IMR-90 (cell line): ENCODE results near the gene C4B. TPM values are rescaled to one million over a fixed set of nuclear protein-coding genes. Genes with fewer than 3 reads are reported as not detected.

Source experiments
- ATAC-seq: fragments of 200-7000 bp; cut with Tn5 transposase; 2 replicates; pipeline ENCODE4 v1.9.1; 2020; ENCODE audit warnings: low read depth, mild to moderate bottlenecking, moderate library complexity
- BruUV-seq: library from RNA; stranded (reverse); fragments of 400-500 nt; replicated peaks from 2 replicates; lab custom pipeline; 2021; lab: Mats Ljungman, UMichigan
- CTCF ChIA-PET: fragments of 300-600 bp; formaldehyde crosslinking; extraction: SDS; loops from one replicate; lab custom pipeline; 2021; ENCODE audit warnings: antibody characterized with exemption; lab: Yijun Ruan, JAX
- POLR2A ChIA-PET: fragments of 300-600 bp; sonication (Branson Sonifier 250); formaldehyde crosslinking; loops from one replicate; lab custom pipeline; 2022; ENCODE audit warnings: antibody characterized with exemption; ENCODE audit not compliant: unreplicated experiment; lab: Charles Lee
- DNase-seq: peaks from one replicate; pipeline ENCODE4 v3.0.0; 2013
- H2AFZ ChIP-seq: replicated peaks from 2 replicates; pipeline ENCODE3; 2013; ENCODE audit warnings: low read length, mild to moderate bottlenecking; ENCODE audit not compliant: poor library complexity
- H2AK5ac ChIP-seq: 2 replicates; pipeline ENCODE4 v1.6.1; 2013; ENCODE audit warnings: low read depth, low read length, inconsistent platforms
- H2AK9ac ChIP-seq: replicated peaks from 2 replicates; pipeline ENCODE3; 2013; ENCODE audit warnings: mild to moderate bottlenecking, low read depth, low read length, moderate library complexity; ENCODE audit not compliant: poor library complexity
- H2BK120ac ChIP-seq: 2 replicates; pipeline ENCODE4 v1.6.1; 2013; ENCODE audit warnings: low read depth, low read length, inconsistent platforms
- H2BK15ac ChIP-seq: 3 replicates; pipeline ENCODE4 v1.6.1; 2013; ENCODE audit warnings: low read depth, low read length, inconsistent platforms
- H2BK20ac ChIP-seq: 2 replicates; pipeline ENCODE4 v1.6.1; 2013; ENCODE audit warnings: low read depth, mild to moderate bottlenecking, inconsistent platforms, low read length, moderate library complexity
- H2BK5ac ChIP-seq: 2 replicates; pipeline ENCODE4 v1.6.1; 2013; ENCODE audit warnings: mild to moderate bottlenecking, low read depth, low read length, inconsistent platforms; ENCODE audit not compliant: poor library complexity, severe bottlenecking
- H3K14ac ChIP-seq: replicated peaks from 2 replicates; pipeline ENCODE4 v1.6.1; 2013; ENCODE audit warnings: low read depth, low read length, inconsistent platforms
- H3K18ac ChIP-seq: 2 replicates; pipeline ENCODE4 v1.6.1; 2013; ENCODE audit warnings: low read depth, low read length, control low read depth
- H3K23ac ChIP-seq: 2 replicates; pipeline ENCODE4 v1.6.1; 2013; ENCODE audit warnings: low read depth, low read length, inconsistent platforms
- H3K27ac ChIP-seq: 2 replicates; pipeline ENCODE4 v1.5.1; 2013; ENCODE audit warnings: mild to moderate bottlenecking, control low read depth, low read length; ENCODE audit not compliant: insufficient read depth
- H3K27me3 ChIP-seq: 2 replicates; pipeline ENCODE4 v1.6.1; 2013; ENCODE audit warnings: low read length; ENCODE audit not compliant: control insufficient read depth, insufficient read depth
- H3K36me3 ChIP-seq: 2 replicates; pipeline ENCODE4 v1.6.1; 2013; ENCODE audit warnings: low read length, mixed read lengths; ENCODE audit not compliant: control insufficient read depth, insufficient read depth
- H3K4ac ChIP-seq: 2 replicates; pipeline ENCODE4 v1.6.1; 2013; ENCODE audit warnings: low read depth, low read length, inconsistent platforms
- H3K4me1 ChIP-seq: 2 replicates; pipeline ENCODE4 v1.6.1; 2013; ENCODE audit warnings: low read length, mixed read lengths; ENCODE audit not compliant: control insufficient read depth, insufficient read depth
- H3K4me2 ChIP-seq: 2 replicates; pipeline ENCODE4 v1.6.1; 2013; ENCODE audit warnings: low read depth, mild to moderate bottlenecking, control low read depth, low read length, moderate library complexity
- H3K4me3 ChIP-seq: 2 replicates; pipeline ENCODE4 v1.5.1; 2013; ENCODE audit warnings: low read depth, mild to moderate bottlenecking, control low read depth, low read length, moderate library complexity; ENCODE audit not compliant: insufficient read depth
- H3K56ac ChIP-seq: 2 replicates; pipeline ENCODE4 v1.6.1; 2013; ENCODE audit warnings: low read length, inconsistent platforms; ENCODE audit not compliant: insufficient read depth; ENCODE audit errors: extremely low read depth
- H3K79me1 ChIP-seq, 2 experiments: 2 replicates each; pipeline ENCODE4 v1.6.1; 2013; ENCODE audit warnings: low read length in 2 of 2, inconsistent platforms in 1 of 2, low read depth in 1 of 2
- H3K9ac ChIP-seq: 2 replicates; pipeline ENCODE4 v1.6.1; 2013; ENCODE audit warnings: low read depth, low read length, control low read depth
- H3K9me1 ChIP-seq: 2 replicates; pipeline ENCODE4 v1.6.1; 2013; ENCODE audit warnings: low read length, inconsistent platforms; ENCODE audit not compliant: insufficient read depth
- H3K9me3 ChIP-seq: 2 replicates; pipeline ENCODE4 v1.6.1; 2013; ENCODE audit warnings: low read length; ENCODE audit not compliant: control insufficient read depth, insufficient read depth
- H4K20me1 ChIP-seq: 2 replicates; pipeline ENCODE4 v1.6.1; 2013; ENCODE audit warnings: low read length, inconsistent platforms; ENCODE audit not compliant: insufficient read depth
- H4K5ac ChIP-seq: 2 replicates; pipeline ENCODE4 v1.6.1; 2013; ENCODE audit warnings: mild to moderate bottlenecking, low read depth, low read length, control low read depth
- H4K8ac ChIP-seq, 2 experiments: 2 replicates each; pipeline ENCODE4 v1.6.1; 2013; ENCODE audit warnings: low read depth in 2 of 2, low read length in 2 of 2, control low read depth in 1 of 2, inconsistent platforms in 1 of 2
- H4K91ac ChIP-seq: 2 replicates; pipeline ENCODE4 v1.6.1; 2013; ENCODE audit warnings: low read depth, low read length, inconsistent platforms; ENCODE audit not compliant: insufficient read depth
- CEBPB ChIP-seq: IDR thresholded peaks from 2 replicates; pipeline ENCODE4 v1.6.1; 2012; ENCODE audit warnings: low read depth, low read length, improper control_type of control experiment
- MAFK ChIP-seq: IDR thresholded peaks from 2 replicates; pipeline ENCODE4 v1.6.1; 2012; ENCODE audit warnings: low read depth, low read length, improper control_type of control experiment
- RFX5 ChIP-seq: IDR thresholded peaks from 2 replicates; pipeline ENCODE4 v1.8.0; 2012; ENCODE audit warnings: low read depth, mild to moderate bottlenecking, low read length, moderate library complexity
- WGBS, 2 experiments: methylation state at CpG; one replicate each; pipeline versions ENCODE4 v1.1.5 to v1.1.7; 2013; ENCODE audit warnings: missing lambda C conversion rate in 2 of 2; ENCODE audit not compliant: insufficient read length in 1 of 2; ENCODE audit errors: extremely low coverage in 2 of 2; 5-methylcytosine and 5-hydroxymethylcytosine counted together
- dilution Hi-C: fragments of 300-500 bp; cut with HindIII; formaldehyde crosslinking; loops from one replicate; pipeline ENCODE4 v1.14.3; 2018; ENCODE audit warnings: low sequenced_read_pairs; ENCODE audit not compliant: unreplicated experiment
- in situ Hi-C: fragments of 300-500 bp; cut with MboI; formaldehyde crosslinking; loops from 3 replicates; pipeline ENCODE4 v1.14.3; 2019; ENCODE audit warnings: low sequenced_read_pairs, inconsistent platforms, mixed read lengths
- intact Hi-C: fragments of 100-400 bp; cut with micrococcal nuclease; formaldehyde crosslinking; loops from 2 replicates; pipeline ENCODE4 v1.10.0; 2022
- polyA plus RNA-seq, 3 experiments: library from polyadenylated mRNA; depleted of rRNA; stranded (reverse); fragments of >200 nt; gene quantifications; 2 replicates each; pipeline ENCODE4 v1.2.3, GENCODE V29; 2012; ENCODE audit warnings: low replicate concordance in 1 of 3
- total RNA-seq: library from RNA; depleted of rRNA; stranded (reverse); fragments of >200 nt; gene quantifications from 2 replicates; pipeline ENCODE4 v1.2.3, GENCODE V29; 2012

C4B gene
- total and polyA plus RNA-seq, 2 of the 4 experiments (the other 2 are of a cell fraction): 0.54 to 4.2 TPM

GRCh38 chr6:32076321-32076809 is 61.8 kb downstream of the C4B start:
- in situ Hi-C loops: no loop called here
- POLR2A ChIA-PET: interaction anchor here (0.5 to 0.8 kb wide), 2 partner anchors 52 to 1356 kb away, joined by 3 to 4 read pairs; partner anchors contain the start of gene ATF6B
- Histone ChIP-seq H3K18ac (no peak overlapping the region), H3K9ac (no peak overlapping the region), H4K5ac (no peak overlapping the region), H2BK20ac (no peak overlapping the region), H4K91ac (no peak overlapping the region), H3K4me2 (no peak overlapping the region), H2AFZ (no peak overlapping the region), H4K20me1 (peaks cover 3% of the 10 kb centered on the region; the same call in 1 of the 2 replicates), H2BK5ac (no peak overlapping the region), H3K23ac (no peak overlapping the region), H3K79me1 (no peaks in the 10 kb centered on the region), H3K27me3 (peaks cover 5% of the 10 kb centered on the region), H2AK5ac (no peak overlapping the region; the same call in 1 of the 2 replicates), H3K36me3 (no peaks in the 10 kb centered on the region), H2BK120ac (no peak overlapping the region), H3K4me3 (no peak overlapping the region), H2AK9ac (no peak overlapping the region), H3K27ac (no peak overlapping the region), H4K8ac (no peak overlapping the region), H3K4ac (peak overlapping the region; percentile 10; the same call in 1 of the 2 replicates), H3K56ac (no peak overlapping the region), H3K9me1 (peaks cover 18% of the 10 kb centered on the region), H3K4me1 (peaks cover 24% of the 10 kb centered on the region), H3K14ac (no peak overlapping the region), H3K9me3 (no peaks in the 10 kb centered on the region), H2BK15ac (no peak overlapping the region)
- 51% methylated on average over 3 of the region's 12 CpGs; no CpG with 5 or more reads in 1 of the 2 experiments for WGBS, 2 experiments
- TF ChIP-seq CEBPB: peak; percentile 73
- TF ChIP-seq MAFK: no peak
- no peak for TF ChIP-seq RFX5
- no TSS peak for BruUV-seq
- ATAC-seq: peak; percentile 18
- dilution Hi-C loops: no loop called here
- peak; percentile 79 for DNase-seq
- intact Hi-C loops: no loop called here
- CTCF ChIA-PET: interaction anchor here (0.5 to 1.2 kb wide), 3 partner anchors 38 to 61 kb away, joined by 3 read pairs; no protein-coding TSS in a partner anchor
